ENCODE measurements around the gene WNT7A.

WNT7A gene

DNA sequence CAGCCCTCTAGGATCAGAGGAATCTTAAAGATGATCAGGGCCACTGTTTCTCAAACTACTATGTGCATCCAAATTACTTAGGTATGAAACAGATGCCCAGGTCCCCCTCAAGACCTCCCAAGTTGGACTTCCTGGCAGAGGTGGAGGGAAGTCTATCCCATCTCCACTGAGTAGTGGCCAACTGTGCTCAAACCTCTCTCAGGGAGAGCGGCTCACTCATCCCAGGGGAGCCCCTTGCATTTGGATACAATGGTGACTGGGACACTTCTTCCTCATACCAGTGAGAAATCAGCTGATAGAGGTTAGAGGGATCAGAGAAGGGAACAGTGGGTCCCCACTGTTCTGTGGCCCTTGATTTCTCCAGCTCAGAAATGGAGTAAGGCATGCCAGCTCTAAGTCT is 8.7 kb upstream of the WNT7A start:
- Histone ChIP-seq H3K27me3 (ENCODE audit: insufficient read depth, low read length) (no peaks in the 10 kb centered on the region), H3F3A (ENCODE audit: insufficient read depth, low read length) (no peaks in the 10 kb centered on the region), H3K4me3 (ENCODE audit: low read depth, low read length, poor library complexity, severe bottlenecking) (no peak overlapping the region), H3K79me2 (ENCODE audit: insufficient read depth, low read length) (no peaks in the 10 kb centered on the region), H4K20me1 (ENCODE audit: insufficient read depth, low read length) (no peaks in the 10 kb centered on the region), H3K4me2 (ENCODE audit: low read length) (no peak overlapping the region), H3K36me3 (ENCODE audit: insufficient read depth, low read length) (no peaks in the 10 kb centered on the region), H3K4me1 (ENCODE audit: insufficient read depth, low read length, severe bottlenecking) (no peaks in the 10 kb centered on the region), H3K9me2 (ENCODE audit: low read depth, low read length) (no peaks in the 10 kb centered on the region), H3K9ac (ENCODE audit: low read length) (no peak overlapping the region), H2AFZ (ENCODE audit: low read length) (no peak overlapping the region), H3K9me3 (ENCODE audit: low read length) (no peaks in the 10 kb centered on the region), H3K27ac (ENCODE audit: low read depth, low read length, poor library complexity, severe bottlenecking) (no peak overlapping the region)
- TF ChIP-seq, protein P1, sequence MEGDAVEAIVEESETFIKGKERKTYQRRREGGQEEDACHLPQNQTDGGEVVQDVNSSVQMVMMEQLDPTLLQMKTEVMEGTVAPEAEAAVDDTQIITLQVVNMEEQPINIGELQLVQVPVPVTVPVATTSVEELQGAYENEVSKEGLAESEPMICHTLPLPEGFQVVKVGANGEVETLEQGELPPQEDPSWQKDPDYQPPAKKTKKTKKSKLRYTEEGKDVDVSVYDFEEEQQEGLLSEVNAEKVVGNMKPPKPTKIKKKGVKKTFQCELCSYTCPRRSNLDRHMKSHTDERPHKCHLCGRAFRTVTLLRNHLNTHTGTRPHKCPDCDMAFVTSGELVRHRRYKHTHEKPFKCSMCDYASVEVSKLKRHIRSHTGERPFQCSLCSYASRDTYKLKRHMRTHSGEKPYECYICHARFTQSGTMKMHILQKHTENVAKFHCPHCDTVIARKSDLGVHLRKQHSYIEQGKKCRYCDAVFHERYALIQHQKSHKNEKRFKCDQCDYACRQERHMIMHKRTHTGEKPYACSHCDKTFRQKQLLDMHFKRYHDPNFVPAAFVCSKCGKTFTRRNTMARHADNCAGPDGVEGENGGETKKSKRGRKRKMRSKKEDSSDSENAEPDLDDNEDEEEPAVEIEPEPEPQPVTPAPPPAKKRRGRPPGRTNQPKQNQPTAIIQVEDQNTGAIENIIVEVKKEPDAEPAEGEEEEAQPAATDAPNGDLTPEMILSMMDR (IDR thresholded peaks at IDR 0.05; ENCODE audit: low read length): no peak
- TF ChIP-seq EZH2 (IDR thresholded peaks at IDR 0.05; ENCODE audit: borderline replicate concordance, low read length): no peak

DNA sequence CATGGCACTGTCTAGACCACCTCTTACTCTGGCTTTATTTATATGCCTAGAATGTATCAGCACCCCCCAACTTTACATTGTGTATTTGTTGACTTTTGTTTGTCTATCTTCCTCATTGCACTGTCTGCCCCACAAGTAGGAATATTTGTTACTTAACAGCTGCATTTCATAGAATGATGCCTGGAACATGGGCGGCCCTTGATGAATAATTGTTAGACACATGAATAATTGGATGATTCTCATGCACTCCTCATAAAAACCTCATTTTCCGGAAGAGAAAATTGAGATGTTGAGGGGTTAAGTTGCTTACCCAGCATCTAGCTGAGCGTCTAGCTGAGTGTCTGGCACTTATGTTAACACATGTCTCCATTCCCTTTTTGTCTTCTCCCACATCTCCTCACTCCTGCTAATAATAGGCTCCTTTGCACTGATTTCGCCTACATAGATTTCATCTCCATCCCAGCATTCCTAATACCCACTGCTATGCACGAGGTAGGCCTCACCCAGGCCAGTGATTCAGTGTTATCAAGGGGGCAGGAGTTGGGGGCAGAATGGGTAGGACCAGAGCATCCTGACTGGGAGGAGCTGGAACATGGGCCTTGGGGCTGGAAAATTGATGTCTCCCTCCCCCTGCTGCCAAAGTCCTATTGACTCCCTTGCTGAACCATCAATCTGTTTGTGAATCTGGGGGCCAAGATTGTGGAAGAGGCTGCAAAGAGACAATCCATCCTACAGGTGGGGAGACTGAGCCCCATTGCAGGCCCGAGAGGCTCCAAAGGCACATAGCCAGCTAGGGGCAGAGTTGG is 7.8 kb upstream of the WNT7A start:
- Histone ChIP-seq H3F3A (ENCODE audit: insufficient read depth, low read length) (no peaks in the 10 kb centered on the region), H3K9me3 (ENCODE audit: low read length) (no peaks in the 10 kb centered on the region), H3K27ac (ENCODE audit: low read depth, low read length, poor library complexity, severe bottlenecking) (no peak overlapping the region), H2AFZ (ENCODE audit: low read length) (no peak overlapping the region), H4K20me1 (ENCODE audit: insufficient read depth, low read length) (no peaks in the 10 kb centered on the region), H3K9ac (ENCODE audit: low read length) (no peak overlapping the region), H3K4me3 (ENCODE audit: low read depth, low read length, poor library complexity, severe bottlenecking) (no peak overlapping the region), H3K4me1 (ENCODE audit: insufficient read depth, low read length, severe bottlenecking) (no peaks in the 10 kb centered on the region), H3K4me2 (ENCODE audit: low read length) (no peak overlapping the region), H3K27me3 (ENCODE audit: insufficient read depth, low read length) (no peaks in the 10 kb centered on the region), H3K79me2 (ENCODE audit: insufficient read depth, low read length) (no peaks in the 10 kb centered on the region), H3K9me2 (ENCODE audit: low read depth, low read length) (no peaks in the 10 kb centered on the region), H3K36me3 (ENCODE audit: insufficient read depth, low read length) (no peaks in the 10 kb centered on the region)
- TF ChIP-seq EZH2 (IDR thresholded peaks at IDR 0.05; ENCODE audit: borderline replicate concordance, low read length): no peak
- TF ChIP-seq, protein P1 (IDR thresholded peaks at IDR 0.05; ENCODE audit: low read length): no peak

DNA sequence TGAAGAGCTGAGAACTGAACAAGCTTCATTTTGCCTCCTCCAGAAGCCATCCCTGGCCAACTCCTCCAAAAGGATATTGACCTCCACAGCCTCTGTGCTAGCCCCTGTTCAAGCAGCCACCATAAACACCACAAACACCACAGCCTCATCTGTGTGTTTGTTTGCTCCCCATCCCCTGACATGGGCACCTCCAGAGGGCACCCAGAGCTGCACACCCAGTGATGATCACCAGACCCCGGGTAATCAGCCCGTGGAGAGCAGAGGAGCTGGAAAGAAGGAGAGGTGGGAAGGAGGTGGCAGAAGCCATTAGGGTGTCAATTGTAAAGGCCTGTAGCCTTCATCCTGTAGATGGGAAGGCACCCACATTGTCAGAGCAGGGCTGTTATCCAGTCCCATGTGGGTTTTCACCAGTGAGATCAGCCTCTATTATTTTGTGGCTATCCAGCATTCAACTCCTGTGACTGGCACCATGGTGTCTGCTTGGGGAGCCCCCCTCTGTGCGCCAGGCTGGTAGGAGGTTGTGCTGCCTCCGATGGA is 6.8 kb upstream of the WNT7A start:
- H3K9me3 ChIP-seq (ENCODE audit: low read length): no peaks in the 10 kb centered on the region
- no peaks in the 10 kb centered on the region for H4K20me1 ChIP-seq (ENCODE audit: insufficient read depth, low read length)
- H2AFZ ChIP-seq (ENCODE audit: low read length): no peak overlapping the region
- no peaks in the 10 kb centered on the region for H3K79me2 ChIP-seq (ENCODE audit: insufficient read depth, low read length)
- no peaks in the 10 kb centered on the region for H3K9me2 ChIP-seq (ENCODE audit: low read depth, low read length)
- H3K27ac ChIP-seq (ENCODE audit: low read depth, low read length, poor library complexity, severe bottlenecking): no peak overlapping the region
- TF ChIP-seq, protein P1 (IDR thresholded peaks at IDR 0.05; ENCODE audit: low read length): no peak
- no peak for TF ChIP-seq EZH2 (IDR thresholded peaks at IDR 0.05; ENCODE audit: borderline replicate concordance, low read length)
- H3K4me1 ChIP-seq (ENCODE audit: insufficient read depth, low read length, severe bottlenecking): no peaks in the 10 kb centered on the region
- no peak overlapping the region for H3K9ac ChIP-seq (ENCODE audit: low read length)
- no peaks in the 10 kb centered on the region for H3K27me3 ChIP-seq (ENCODE audit: insufficient read depth, low read length)
- no peaks in the 10 kb centered on the region for H3K36me3 ChIP-seq (ENCODE audit: insufficient read depth, low read length)
- no peak overlapping the region for H3K4me3 ChIP-seq (ENCODE audit: low read depth, low read length, poor library complexity, severe bottlenecking)
- no peak overlapping the region for H3K4me2 ChIP-seq (ENCODE audit: low read length)
- no peaks in the 10 kb centered on the region for H3F3A ChIP-seq (ENCODE audit: insufficient read depth, low read length)

Measured in OCI-LY1 (cell line).